HG02870 (cell line): ENCODE measurements around the gene SSR1.
"Not testable (repeated sequence)": the region's sequence is repeated elsewhere in the genome, so short reads cannot be mapped to it uniquely, and the experiment has no call there.

Source experiments
- ATAC-seq: cut with Tn5 transposase; IDR thresholded peaks from one replicate; pipeline ENCODE4 v1.9.1; 2021; ENCODE audit warnings: mild to moderate bottlenecking, moderate library complexity; ENCODE audit not compliant: unreplicated experiment

Gene SSR1

GRCh38 chr6:7312616-7313504, at the start of gene SSR1:
TSS of gene SSR1 (minus strand) at chr6:7313199. CDS start at chr6:7313120, 79 bp downstream.
- ATAC-seq, result peak; percentile 97

- not testable (repeated sequence) for ATAC-seq
Observed at GRCh38 chr6:7351916-7352315, 38.9 kb upstream of the SSR1 start.

- not testable (repeated sequence) for ATAC-seq
Observed at GRCh38 chr6:7350591-7350990, 37.6 kb upstream of the SSR1 start.

DNA sequence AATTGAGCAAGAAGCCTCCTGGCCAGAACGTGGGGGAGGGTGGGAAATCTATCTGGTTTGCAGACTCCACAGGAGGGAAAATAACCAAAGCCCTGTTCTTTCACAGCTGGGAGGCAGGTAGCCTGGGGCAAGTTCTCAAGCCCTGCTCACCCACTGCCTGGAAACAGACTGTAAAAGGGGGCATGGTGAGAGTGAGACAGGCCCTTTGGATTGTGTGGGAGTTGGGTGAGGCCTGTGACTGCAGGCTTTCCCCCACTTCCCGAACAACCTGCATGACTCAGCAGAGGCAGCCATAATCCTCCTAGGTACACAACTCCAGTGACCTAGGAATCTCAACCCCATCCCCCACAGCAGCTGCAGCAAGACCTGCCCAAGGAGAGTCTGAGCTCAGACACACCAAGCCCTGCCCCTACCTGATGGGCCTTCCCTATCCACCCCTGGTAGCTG, 34.6 kb upstream of the SSR1 start:
- ATAC-seq, result not testable (repeated sequence)

DNA sequence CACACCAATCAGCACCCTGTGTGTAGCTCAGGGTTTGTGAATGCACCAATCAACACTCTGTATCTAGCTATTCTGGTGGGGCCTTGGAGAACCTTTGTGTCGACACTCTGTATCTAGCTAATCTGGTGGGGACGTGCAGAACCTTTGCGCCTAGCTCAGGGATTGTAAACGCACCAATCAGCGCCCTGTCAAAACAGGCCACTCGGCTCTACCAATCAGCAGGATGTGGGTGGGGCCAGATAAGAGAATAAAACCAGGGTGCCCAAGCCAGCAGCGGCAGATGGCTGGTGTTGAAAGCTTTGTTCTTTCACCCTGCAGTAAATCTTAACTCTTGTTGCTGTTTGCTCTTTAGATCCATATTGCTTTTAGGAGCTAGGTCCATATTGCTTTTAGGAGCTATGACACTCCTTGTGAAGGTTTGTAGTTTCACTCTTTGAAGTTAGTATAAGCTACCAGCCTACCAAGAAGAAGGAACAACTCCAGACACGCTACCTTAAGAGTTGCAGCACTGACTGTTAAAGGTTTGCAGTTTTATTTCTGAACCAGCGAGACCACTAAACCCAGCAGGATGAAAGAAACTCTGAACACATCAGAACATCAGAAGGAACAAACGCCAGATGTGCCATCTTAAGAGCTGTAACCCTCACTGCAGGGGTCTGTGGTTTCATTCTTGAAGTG, 31.9 kb upstream of the SSR1 start:
- ATAC-seq, result not testable (repeated sequence)

DNA sequence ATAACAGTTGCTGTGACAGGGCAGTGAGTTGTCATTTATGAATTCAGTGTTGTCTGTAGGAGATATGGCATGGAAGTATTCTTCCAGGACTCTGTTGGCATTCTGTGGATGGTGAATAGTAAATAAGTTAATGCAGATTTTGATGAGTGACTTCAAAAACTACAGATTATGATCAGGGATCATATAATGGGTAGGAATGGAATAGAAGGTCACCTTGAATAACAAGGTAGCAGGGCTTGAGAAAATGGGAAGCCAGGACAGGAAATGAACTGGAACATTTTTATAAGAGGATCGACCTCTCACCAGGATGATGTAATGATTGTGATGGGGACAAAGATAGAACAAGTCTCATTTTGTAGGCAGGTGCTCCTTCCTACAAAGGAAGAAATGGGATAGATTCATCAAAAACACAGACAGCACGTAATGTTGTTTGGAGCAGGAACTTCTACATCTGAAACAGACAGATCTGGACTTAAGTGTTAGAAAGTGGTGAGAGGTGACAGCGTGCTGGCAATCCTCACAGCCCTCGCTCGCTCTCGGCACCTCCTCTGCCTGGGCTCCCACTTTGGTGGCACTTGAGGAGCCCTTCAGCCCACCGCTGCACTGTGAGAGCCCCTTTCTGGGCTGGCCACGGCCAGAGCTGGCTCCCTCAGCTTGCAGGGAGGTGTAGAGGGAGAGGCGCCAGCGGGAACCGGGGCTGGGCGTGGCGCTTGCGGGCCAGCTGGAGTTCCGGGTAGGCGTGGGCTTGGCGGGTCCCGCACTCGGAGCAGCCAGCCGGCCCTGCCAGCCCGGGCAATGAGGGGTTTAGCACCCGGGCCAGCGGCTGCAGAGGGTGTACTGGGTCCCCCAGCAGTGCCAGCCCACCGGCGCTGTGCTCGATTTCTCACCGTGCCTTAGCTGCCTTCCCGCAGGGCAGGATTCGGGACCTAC, 30.8 kb upstream of the SSR1 start:
- ATAC-seq, result no peak

DNA sequence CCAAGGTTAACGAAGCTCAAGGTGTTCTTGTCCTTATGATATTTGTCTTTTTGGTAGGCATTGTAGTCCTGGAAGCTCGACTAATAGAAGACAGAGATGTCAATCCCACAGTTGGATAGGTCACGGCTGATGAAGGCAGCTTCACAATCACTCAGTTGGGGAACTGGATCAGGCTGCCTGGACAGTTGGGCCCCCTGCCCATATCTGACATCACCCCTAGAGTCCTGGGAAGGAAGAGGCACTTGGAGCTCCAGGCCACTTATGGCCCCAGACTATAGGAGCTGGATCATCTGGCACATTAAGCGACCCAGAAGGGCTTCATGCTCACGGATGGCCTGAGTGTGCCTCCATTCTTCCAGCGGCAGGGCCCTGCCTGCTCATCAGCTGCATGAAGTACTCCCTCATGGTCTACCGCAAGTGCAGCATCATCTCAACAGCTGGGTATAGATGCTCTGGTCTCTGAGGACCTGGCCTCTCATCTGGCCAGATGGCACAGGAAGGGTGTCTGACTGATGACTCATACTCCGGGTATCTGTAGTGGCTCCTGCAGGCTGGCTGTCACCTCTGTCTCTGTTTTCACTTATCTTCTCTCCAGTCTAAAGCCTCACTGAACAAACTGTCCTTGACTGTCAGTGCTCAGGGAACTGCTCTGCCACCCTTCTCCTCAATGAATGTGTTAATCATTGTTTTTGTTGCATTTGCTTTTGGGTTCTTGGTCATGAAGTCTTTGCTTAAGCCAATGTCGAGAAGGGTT, 29.2 kb upstream of the SSR1 start:
- ATAC-seq, result no peak

GRCh38 chr6:7341271-7341670, 28.3 kb upstream of the SSR1 start:
- no peak for ATAC-seq

- ATAC-seq, result not testable (repeated sequence)
Observed at GRCh38 chr6:7339007-7339732, 26.2 kb upstream of the SSR1 start.

- ATAC-seq, result no peak
Observed at GRCh38 chr6:7338031-7338430, 25.0 kb upstream of the SSR1 start.

DNA sequence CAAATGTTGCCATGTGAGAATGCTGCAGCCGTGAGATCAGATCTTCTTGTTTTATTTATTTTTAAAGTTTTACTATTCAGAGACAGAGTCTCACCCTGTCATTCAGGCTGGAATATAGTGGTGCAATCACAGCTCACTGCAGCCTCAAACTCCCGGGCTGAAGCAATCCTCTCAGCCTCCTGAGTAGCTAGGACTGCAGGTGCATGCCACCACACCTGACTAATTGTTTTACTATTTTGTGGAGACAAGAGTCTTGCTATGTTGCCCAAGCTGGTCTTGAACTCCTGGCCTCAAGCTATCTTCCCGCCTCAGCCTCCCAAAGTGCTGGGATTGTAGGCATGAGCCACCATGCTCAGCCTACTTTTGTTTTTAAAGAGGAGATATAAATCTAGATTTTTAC, 22.5 kb upstream of the SSR1 start:
- no peak for ATAC-seq

- no peak for ATAC-seq
Observed at GRCh38 chr6:7334685-7335084, 21.7 kb upstream of the SSR1 start.

DNA sequence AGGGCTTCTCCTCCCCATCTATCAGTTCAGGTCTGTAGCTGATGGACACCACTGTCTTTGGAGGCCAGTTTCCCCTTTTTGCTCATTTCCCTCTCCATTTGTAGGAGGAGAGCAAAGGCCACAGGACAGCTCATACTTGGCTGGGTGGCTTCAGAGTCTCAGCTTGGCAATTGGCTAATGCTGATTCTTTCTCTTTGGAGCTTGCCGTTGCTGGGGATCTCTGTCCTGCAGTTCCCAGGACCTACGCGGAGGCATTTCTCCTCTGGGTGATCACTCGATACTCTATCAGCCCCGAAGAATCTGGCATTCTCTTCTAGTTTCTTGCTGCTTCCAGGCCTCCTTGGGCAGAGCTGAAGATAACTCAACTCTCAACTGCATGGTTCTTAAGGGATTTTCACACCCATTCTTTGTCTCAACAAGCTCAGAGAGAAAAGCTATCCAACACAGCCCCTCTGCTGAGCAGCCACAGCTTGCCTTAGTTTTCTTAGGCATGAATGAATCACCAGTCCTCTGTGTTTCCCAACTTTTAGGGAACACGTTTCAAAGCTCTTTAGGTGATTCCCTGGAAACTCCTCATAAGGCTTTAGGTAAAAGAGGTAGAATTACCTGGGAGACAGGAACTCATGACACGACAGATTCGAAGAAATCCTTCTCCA, 19.2 kb upstream of the SSR1 start:
- ATAC-seq, result no peak

DNA sequence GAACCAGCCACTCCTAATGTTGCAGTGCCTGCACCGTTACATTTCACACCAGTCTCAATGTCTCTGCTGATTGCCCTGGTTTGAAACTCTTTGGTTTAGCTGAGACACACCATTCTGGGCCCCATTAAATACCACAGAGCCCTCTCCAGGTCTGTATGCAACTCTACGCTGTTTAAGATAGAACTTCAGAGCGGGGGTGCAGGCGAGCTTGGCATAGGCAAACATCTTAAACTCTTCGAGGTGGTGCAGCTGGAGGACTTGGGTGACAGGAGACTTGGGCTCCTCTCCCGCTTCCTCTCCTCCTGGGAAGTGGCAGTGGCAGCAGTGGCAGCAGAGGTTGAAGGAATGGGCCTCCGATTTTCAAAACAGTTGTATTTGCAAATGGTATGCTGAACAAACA, 18.5 kb upstream of the SSR1 start:
- ATAC-seq, result no peak

DNA sequence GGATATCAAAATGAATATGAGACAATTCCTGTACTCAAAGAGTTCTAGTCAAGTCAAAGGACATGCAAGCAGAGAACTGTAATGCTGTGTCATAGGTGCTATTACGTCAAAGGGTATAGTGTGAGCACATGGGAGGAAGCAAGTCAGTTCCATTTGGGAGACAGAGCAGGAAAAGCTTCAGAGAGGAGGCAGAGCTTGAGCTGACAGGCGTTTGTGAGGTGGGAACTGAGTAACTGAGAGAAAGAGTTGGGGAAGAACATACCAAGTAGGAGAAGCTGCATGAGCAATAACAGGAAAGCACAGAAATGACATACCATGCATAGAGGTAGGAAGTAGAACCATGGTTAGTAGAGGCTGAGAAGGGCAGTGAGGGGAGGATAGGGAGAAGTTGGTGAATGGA, 15.2 kb upstream of the SSR1 start:
- ATAC-seq, result peak; percentile 59

- ATAC-seq, result no peak
Observed at GRCh38 chr6:7325750-7326149, 12.8 kb upstream of the SSR1 start.

DNA sequence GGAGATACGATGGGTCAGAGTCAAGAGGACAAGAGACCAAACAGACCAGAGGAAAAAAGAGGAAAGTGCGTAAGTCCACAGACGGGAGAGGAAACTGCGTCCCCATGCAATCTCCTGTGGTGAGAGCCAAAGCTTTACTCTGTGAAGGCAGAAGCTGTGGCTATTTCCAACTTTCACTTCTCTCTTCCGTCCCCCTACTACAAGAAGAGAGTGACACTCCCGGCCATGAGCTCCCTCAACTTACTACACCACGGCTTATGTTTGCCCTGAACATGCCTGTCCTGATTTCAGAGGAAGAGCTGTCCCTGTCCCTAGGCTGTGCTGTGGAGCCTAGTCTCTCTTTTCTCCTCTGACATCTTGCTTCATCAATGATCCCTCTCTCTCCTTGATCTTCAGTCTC, 11.5 kb upstream of the SSR1 start:
- peak; percentile 78 for ATAC-seq

DNA sequence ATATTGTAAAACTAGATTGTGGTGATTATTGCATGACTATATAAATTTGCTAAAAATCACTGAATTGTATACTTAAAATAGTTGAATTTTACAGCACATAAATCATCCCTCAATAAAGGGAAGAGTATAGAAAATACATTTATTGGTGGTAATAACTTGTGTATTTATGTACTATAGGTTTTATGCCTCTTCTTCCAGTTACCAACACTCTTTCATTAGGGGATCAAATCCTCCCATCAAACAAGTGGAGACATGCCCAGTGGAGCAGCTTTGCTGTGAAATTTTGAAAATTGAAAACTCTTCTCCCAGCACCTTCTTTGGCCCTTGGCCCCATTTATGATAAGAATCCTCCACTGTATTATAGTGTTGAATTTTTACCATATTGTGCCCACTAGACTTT, 10.1 kb upstream of the SSR1 start:
- ATAC-seq, result no peak

- ATAC-seq, result not testable (repeated sequence)
Observed at GRCh38 chr6:7321866-7322265, 8.9 kb upstream of the SSR1 start.
